Fibroblast of the aortic adventitia (primary cell): ENCODE data around the gene ZNF598. TPM values are rescaled to one million over a fixed set of nuclear protein-coding genes. Genes with fewer than 3 reads are reported as not detected.

ENCODE experiments used
- DNase-seq: peaks from one replicate; pipeline ENCODE4 v3.0.0-alpha.2; 2010; ENCODE audit warnings: low read depth
- H3K4me3 ChIP-seq: 2 replicates; pipeline ENCODE4 v1.5.1; 2011; ENCODE audit warnings: low read depth, mild to moderate bottlenecking, control low read depth, low read length, moderate library complexity
- total RNA-seq: library from RNA; depleted of rRNA; stranded (reverse); fragments of >200 nt; gene quantifications from 2 replicates; pipeline ENCODE4 v1.2.3, GENCODE V29; 2012; ENCODE audit warnings: low replicate concordance
- TF ChIP-seq, protein P1 (sequence below): IDR thresholded peaks from 2 replicates; pipeline ENCODE4 v1.5.1; 2011; ENCODE audit warnings: mild to moderate bottlenecking, low read length, control low read depth, inconsistent platforms; ENCODE audit not compliant: insufficient read depth

ZNF598 gene
- total RNA-seq, 1 donor = 18.8 TPM

DNA sequence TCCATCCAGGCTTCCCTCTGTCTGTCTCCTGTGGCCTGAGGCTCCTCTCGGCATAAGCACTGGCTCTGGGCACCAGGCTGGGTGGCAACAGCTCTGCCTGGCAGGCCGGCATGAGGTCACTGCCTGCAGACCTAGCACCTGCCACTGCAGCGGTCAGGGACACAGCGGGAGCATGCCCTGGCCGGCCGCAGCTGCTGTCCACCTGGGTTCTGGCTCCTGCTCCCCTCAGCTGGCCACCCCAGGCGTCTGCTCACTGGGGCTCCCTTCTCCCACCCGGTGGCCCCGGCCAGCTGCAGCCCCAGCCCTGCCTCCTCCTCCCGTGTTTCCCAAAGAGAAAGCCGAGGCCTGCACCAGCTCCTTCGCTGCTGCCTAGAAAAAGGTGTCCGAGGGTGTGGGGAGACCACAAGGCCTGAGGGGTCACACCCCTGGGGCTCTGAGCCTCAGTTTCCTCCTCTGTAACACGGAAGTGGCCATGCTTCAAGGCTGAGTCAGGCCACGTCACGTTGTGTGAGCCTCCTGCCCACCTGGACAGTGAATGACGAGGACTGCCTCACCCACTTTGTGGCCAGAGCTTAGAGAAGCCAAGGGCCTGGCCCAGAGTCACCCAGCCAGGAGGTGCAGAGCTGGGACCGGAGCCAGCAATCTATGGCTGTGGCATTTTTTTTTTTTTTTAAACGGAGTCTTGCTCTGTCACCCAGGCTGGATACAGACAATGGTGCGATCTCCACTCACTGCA is 31.3 kb upstream of the ZNF598 start:
- DNase-seq = no peak
- no peak overlapping the region for H3K4me3 ChIP-seq
- TF ChIP-seq, protein P1, sequence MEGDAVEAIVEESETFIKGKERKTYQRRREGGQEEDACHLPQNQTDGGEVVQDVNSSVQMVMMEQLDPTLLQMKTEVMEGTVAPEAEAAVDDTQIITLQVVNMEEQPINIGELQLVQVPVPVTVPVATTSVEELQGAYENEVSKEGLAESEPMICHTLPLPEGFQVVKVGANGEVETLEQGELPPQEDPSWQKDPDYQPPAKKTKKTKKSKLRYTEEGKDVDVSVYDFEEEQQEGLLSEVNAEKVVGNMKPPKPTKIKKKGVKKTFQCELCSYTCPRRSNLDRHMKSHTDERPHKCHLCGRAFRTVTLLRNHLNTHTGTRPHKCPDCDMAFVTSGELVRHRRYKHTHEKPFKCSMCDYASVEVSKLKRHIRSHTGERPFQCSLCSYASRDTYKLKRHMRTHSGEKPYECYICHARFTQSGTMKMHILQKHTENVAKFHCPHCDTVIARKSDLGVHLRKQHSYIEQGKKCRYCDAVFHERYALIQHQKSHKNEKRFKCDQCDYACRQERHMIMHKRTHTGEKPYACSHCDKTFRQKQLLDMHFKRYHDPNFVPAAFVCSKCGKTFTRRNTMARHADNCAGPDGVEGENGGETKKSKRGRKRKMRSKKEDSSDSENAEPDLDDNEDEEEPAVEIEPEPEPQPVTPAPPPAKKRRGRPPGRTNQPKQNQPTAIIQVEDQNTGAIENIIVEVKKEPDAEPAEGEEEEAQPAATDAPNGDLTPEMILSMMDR = no peak

GRCh38 chr16:2040041-2040786 is 30.6 kb upstream of the ZNF598 start:
- no peak overlapping the region for H3K4me3 ChIP-seq
- no peak for DNase-seq
- TF ChIP-seq, protein P1 = no peak

DNA sequence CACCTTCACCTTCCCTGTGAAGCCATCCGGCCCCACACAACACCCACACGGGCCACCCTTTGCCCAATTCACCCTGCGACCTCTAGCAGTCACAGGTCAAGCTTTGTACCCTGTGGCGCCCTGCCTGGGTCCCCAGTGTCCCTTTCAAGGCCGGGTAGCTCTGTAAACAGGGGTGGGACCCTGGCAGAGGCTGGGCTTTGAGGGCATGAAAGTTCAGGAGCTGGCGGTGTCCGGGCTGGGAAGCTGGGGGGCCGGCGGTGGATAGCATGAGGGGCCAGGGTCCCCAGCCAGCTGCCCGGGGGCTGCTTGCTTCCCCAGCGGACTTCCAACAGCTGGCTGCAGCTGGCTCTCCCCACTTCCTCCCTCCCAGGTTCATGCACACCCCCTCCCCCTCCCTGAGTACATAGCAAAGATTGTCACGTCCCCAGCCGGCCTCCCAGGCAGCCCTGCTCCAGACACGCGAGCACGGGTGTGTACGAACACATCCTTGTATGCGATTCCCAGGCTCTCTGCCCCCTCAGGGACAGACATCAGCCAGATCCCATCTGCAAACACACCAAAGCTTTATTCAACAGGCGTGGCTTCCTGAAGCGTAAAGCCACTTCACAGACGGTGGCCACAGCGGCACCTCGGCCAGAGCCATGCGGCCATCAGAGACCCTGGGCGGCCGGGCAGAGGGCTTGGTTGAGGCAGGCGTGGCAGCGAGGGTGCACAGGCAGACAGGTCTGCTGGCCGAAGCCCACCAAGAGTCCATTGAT is 29.8 kb upstream of the ZNF598 start:
- TF ChIP-seq, protein P1 = no peak
- H3K4me3 ChIP-seq = no peak overlapping the region
- DNase-seq = peak; percentile 62

GRCh38 chr16:2038382-2039231 is 29.0 kb upstream of the ZNF598 start:
- TF ChIP-seq, protein P1 = no peak
- no peak for DNase-seq
- no peak overlapping the region for H3K4me3 ChIP-seq

GRCh38 chr16:2037647-2038381 is 28.2 kb upstream of the ZNF598 start:
- TF ChIP-seq, protein P1 = no peak
- no peak for DNase-seq

GRCh38 chr16:2037115-2037514 is 27.5 kb upstream of the ZNF598 start:
- DNase-seq = no peak
- no peak overlapping the region for H3K4me3 ChIP-seq
- TF ChIP-seq, protein P1 = no peak

More at GRCh38 chr16:2037647-2038381, 28.2 kb upstream of the ZNF598 start:
- no peak overlapping the region for H3K4me3 ChIP-seq
